ENCODE results near the gene TEDC1.

DNA sequence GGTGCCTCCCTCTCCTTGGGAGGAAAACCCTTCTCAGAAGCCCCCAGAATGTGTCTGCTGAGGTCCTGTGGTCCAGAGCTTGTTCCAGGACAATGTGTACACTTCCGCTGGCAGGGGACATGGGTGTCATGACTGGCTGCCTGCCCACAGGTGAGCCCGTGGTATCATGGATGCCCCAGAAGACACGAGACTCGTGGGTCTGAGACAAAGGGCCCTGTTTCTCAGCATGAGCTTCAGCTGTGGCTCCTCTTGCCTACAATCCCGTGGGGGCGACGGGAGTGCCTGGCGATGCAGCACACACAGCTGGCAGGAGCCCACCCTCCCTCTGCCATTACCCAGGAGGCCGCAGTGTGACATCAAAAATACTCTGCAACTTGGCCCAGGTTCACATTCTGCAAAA lies 42.3 kb downstream of the TEDC1 start:
- TF ChIP-seq, protein P1, sequence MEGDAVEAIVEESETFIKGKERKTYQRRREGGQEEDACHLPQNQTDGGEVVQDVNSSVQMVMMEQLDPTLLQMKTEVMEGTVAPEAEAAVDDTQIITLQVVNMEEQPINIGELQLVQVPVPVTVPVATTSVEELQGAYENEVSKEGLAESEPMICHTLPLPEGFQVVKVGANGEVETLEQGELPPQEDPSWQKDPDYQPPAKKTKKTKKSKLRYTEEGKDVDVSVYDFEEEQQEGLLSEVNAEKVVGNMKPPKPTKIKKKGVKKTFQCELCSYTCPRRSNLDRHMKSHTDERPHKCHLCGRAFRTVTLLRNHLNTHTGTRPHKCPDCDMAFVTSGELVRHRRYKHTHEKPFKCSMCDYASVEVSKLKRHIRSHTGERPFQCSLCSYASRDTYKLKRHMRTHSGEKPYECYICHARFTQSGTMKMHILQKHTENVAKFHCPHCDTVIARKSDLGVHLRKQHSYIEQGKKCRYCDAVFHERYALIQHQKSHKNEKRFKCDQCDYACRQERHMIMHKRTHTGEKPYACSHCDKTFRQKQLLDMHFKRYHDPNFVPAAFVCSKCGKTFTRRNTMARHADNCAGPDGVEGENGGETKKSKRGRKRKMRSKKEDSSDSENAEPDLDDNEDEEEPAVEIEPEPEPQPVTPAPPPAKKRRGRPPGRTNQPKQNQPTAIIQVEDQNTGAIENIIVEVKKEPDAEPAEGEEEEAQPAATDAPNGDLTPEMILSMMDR (IDR thresholded peaks at IDR 0.05) = no peak
- no peak for TF ChIP-seq POLR2A (IDR thresholded peaks at IDR 0.05)

Measured in lower leg skin (tissue), 3 donors.